A549 (cell line): ENCODE measurements around the gene STBD1. TPM values are rescaled to one million over a fixed set of nuclear protein-coding genes. Genes with fewer than 3 reads are reported as not detected.

Experiments used
- ATAC-seq, 2 experiments: fragments of 200-7000 bp in 1 of 2; fragments of >200 bp in 1 of 2; cut with Nextera tagmentation in 1 of 2; cut with Tn5 transposase in 1 of 2; 3 replicates each; pipeline versions ENCODE4 v1.8.0 to v1.9.1; 2018 to 2020; ENCODE audit warnings: mild to moderate bottlenecking in 1 of 2, moderate library complexity in 1 of 2
- CTCF ChIA-PET: fragments of 300-600 bp; sonication (Branson Sonifier 250); formaldehyde crosslinking; extraction: SDS; loops from one replicate; lab custom pipeline; 2021; ENCODE audit warnings: antibody characterized with exemption, inconsistent platforms; lab: Yijun Ruan, JAX
- POLR2A ChIA-PET: fragments of 350-600 bp; formaldehyde crosslinking; extraction: SDS; loops from one replicate; lab custom pipeline; 2021; ENCODE audit warnings: antibody characterized with exemption, inconsistent platforms; lab: Yijun Ruan, JAX
- DNase-seq, 2 experiments: peaks; one replicate each; pipeline versions ENCODE4 v3.0.0 to v3.0.0-alpha.2; 2011 to 2016; ENCODE audit warnings: low read depth in 1 of 2, low spot score in 1 of 2
- FAIRE-seq: peaks from 2 replicates; lab custom pipeline; 2011; peaks lifted over from hg19 to GRCh38; lab: Jason Lieb, UNC
- H3K27ac ChIP-seq, 2 experiments: fragments of >200 bp; sonication (Bioruptor Twin); formaldehyde crosslinking; 3 replicates each; pipeline ENCODE4 v1.5.1; 2016 to 2017
- H3K4me1 ChIP-seq: fragments of >200 bp; sonication (Bioruptor Twin); formaldehyde crosslinking; 3 replicates; pipeline ENCODE4 v1.6.1; 2016
- H3K4me2 ChIP-seq: fragments of >200 bp; sonication (Bioruptor Twin); formaldehyde crosslinking; 3 replicates; pipeline ENCODE4 v1.6.1; 2016
- H3K4me3 ChIP-seq: fragments of >200 bp; sonication (Bioruptor Twin); formaldehyde crosslinking; 3 replicates; pipeline ENCODE4 v1.5.1; 2016
- H3K9me3 ChIP-seq: fragments of >200 bp; sonication (Bioruptor Twin); formaldehyde crosslinking; 3 replicates; pipeline ENCODE4 v1.6.1; 2016
- CHD4 ChIP-seq: fragments of 200-600 bp; sonication (generic); IDR thresholded peaks from 2 replicates; pipeline ENCODE4 v1.6.1; 2016; ENCODE audit warnings: antibody characterized with exemption, mild to moderate bottlenecking, borderline replicate concordance
- E2F6 ChIP-seq: IDR thresholded peaks from 2 replicates; pipeline ENCODE4 v1.6.1; 2012; ENCODE audit warnings: low read depth, borderline replicate concordance
- EHMT2 ChIP-seq: fragments of 200-600 bp; sonication (generic); IDR thresholded peaks from 2 replicates; pipeline ENCODE4 v1.6.1; 2016; ENCODE audit warnings: antibody characterized with exemption, low read depth, mild to moderate bottlenecking, moderate library complexity
- ELK1 ChIP-seq: fragments of 150-350 bp; IDR thresholded peaks from 2 replicates; pipeline ENCODE4 v1.6.1; 2014; ENCODE audit warnings: low read depth, mild to moderate bottlenecking, low read length
- FOSB ChIP-seq: fragments of 250-450 bp; sonication (Bioruptor Pico); IDR thresholded peaks from 2 replicates; pipeline ENCODE4 v1.5.0; 2020; ENCODE audit warnings: mild to moderate bottlenecking, moderate library complexity
- FOSL2 ChIP-seq, 2 experiments: fragments of 450-650 bp in 1 of 2; fragments of >200 bp in 1 of 2; sonication (Bioruptor Twin) in 1 of 2; formaldehyde crosslinking; IDR thresholded peaks; 2 replicates each; pipeline versions ENCODE4 v1.5.0 to v1.6.1; 2016 to 2020; ENCODE audit warnings: mild to moderate bottlenecking in 1 of 2, moderate library complexity in 1 of 2
- GATA3 ChIP-seq: IDR thresholded peaks from 2 replicates; pipeline ENCODE4 v1.6.1; 2012; ENCODE audit warnings: borderline replicate concordance
- HDAC2 ChIP-seq: fragments of 200-600 bp; sonication (generic); IDR thresholded peaks from 2 replicates; pipeline ENCODE4 v1.6.1; 2016
- HES2 ChIP-seq: fragments of >200 bp; sonication (Bioruptor Twin); formaldehyde crosslinking; IDR thresholded peaks from 2 replicates; pipeline ENCODE4 v1.6.1; 2016
- HMGXB4 ChIP-seq: fragments of 250-450 bp; sonication (Bioruptor Pico); IDR thresholded peaks from 2 replicates; pipeline ENCODE4 v1.5.0; 2021; ENCODE audit warnings: mild to moderate bottlenecking, moderate library complexity, borderline replicate concordance
- HOXB13 ChIP-seq: fragments of 250-450 bp; sonication (Bioruptor Pico); IDR thresholded peaks from 2 replicates; pipeline ENCODE4 v1.5.0; 2020; ENCODE audit warnings: low read depth, mild to moderate bottlenecking, moderate library complexity
- HOXB5 ChIP-seq: fragments of 250-450 bp; sonication (Bioruptor Pico); IDR thresholded peaks from 2 replicates; pipeline ENCODE4 v1.5.0; 2020; ENCODE audit warnings: mild to moderate bottlenecking, moderate library complexity
- JUNB ChIP-seq: fragments of >200 bp; sonication (Bioruptor Twin); formaldehyde crosslinking; IDR thresholded peaks from 2 replicates; pipeline ENCODE4 v1.6.1; 2016
- KDM5A ChIP-seq: fragments of 200-600 bp; sonication (generic); IDR thresholded peaks from 2 replicates; pipeline ENCODE4 v1.6.1; 2016; ENCODE audit warnings: antibody characterized with exemption, mild to moderate bottlenecking
- MAX ChIP-seq: IDR thresholded peaks from 2 replicates; pipeline ENCODE4 v1.6.1; 2012
- MAZ ChIP-seq: fragments of 150-350 bp; IDR thresholded peaks from 2 replicates; pipeline ENCODE4 v1.6.1; 2014; ENCODE audit warnings: antibody characterized with exemption, low read depth, low read length, borderline replicate concordance
- NR3C1 ChIP-seq: fragments of >200 bp; sonication (Bioruptor Twin); formaldehyde crosslinking; IDR thresholded peaks from 3 replicates; pipeline ENCODE4 v1.6.1; 2017
- PBX3 ChIP-seq: IDR thresholded peaks from 2 replicates; pipeline ENCODE4 v1.6.1; 2012
- POLR2AphosphoS2 ChIP-seq: conservative IDR thresholded peaks from 2 replicates; pipeline ENCODE4 v1.6.1; 2012; ENCODE audit warnings: low read length, improper control_type of control experiment, inconsistent platforms
- REST ChIP-seq: fragments of 200-600 bp; sonication (generic); IDR thresholded peaks from 2 replicates; pipeline ENCODE4 v1.6.1; 2016; ENCODE audit warnings: antibody characterized with exemption, mild to moderate bottlenecking, moderate library complexity
- SMC3 ChIP-seq: fragments of >200 bp; sonication (Bioruptor Twin); formaldehyde crosslinking; IDR thresholded peaks from 3 replicates; pipeline ENCODE4 v1.6.1; 2018; ENCODE audit warnings: inconsistent platforms
- TP53 ChIP-seq: fragments of 250-450 bp; sonication (Bioruptor Pico); IDR thresholded peaks from 2 replicates; pipeline ENCODE4 v1.5.0; 2021; ENCODE audit warnings: mild to moderate bottlenecking, moderate library complexity
- ZC3H11A ChIP-seq: fragments of 450-650 bp; IDR thresholded peaks from 2 replicates; pipeline ENCODE4 v1.6.1; 2014; ENCODE audit warnings: antibody characterized with exemption, mild to moderate bottlenecking
- ZFP36 ChIP-seq: fragments of 450-650 bp; IDR thresholded peaks from 2 replicates; pipeline ENCODE4 v1.6.1; 2014; ENCODE audit warnings: borderline replicate concordance; ENCODE audit not compliant: partially characterized antibody
- WGBS: methylation state at CpG from one replicate; pipeline ENCODE4 v1.1.6; 2017; ENCODE audit errors: missing lambda C conversion rate; 5-methylcytosine and 5-hydroxymethylcytosine counted together
- polyA plus RNA-seq, 4 experiments: library from polyadenylated mRNA; depleted of rRNA in 3 of 4; stranded (reverse); fragments of >200 nt; fragmentation: RNase III in 1 of 4; extraction: RNeasy Plus Mini Kit Qiagen cat#74134 plus additional on column Dnase treatment in 1 of 4; gene quantifications; 2 replicates in 3 of 4; 3 replicates in 1 of 4; pipeline ENCODE4 v1.2.3, GENCODE V29; 2011 to 2017

The STBD1 gene
- polyA plus RNA-seq, 2 of the 4 experiments (the other 2 are of a cell fraction), result 1.3 to 6.4 TPM

GRCh38 chr4:76265631-76266218, 40.8 kb upstream of the STBD1 start (continued):
- TF ChIP-seq ELK1 (no peak), E2F6 (no peak), EHMT2 (no peak)

GRCh38 chr4:76266627-76267026, 39.9 kb upstream of the STBD1 start:
- no peaks in the 10 kb centered on the region for H3K4me1 ChIP-seq
- ATAC-seq, result no peak
- TF ChIP-seq CHD4, result no peak
- no peak for TF ChIP-seq MAX
- TF ChIP-seq HOXB5 (CRISPR knock-in tag), result no peak
- no peak for TF ChIP-seq HOXB13 (CRISPR knock-in tag)
- TF ChIP-seq HMGXB4 (CRISPR knock-in tag), result no peak
- no peak for TF ChIP-seq ZFP36
- no peak for TF ChIP-seq HES2
- no peak for TF ChIP-seq FOSL2 (IDR thresholded peaks at IDR 0.05)
- TF ChIP-seq FOSL2 (CRISPR knock-in tag; IDR thresholded peaks at IDR 0.05), result no peak
- no peak for TF ChIP-seq POLR2AphosphoS2
- no peak for TF ChIP-seq ELK1
- TF ChIP-seq, all 56 proteins: peak for 0
- Histone ChIP-seq H3K4me3 (no peak overlapping the region), H3K9me3 (no peaks in the 10 kb centered on the region), H3K27ac (no peak overlapping the region), H3K4me2 (no peak overlapping the region)
- POLR2A ChIA-PET, result no interaction called here
- FAIRE-seq (no peak), DNase-seq (no peak)
- CTCF ChIA-PET, result no interaction called here
- 28% methylated on average over 3 of the region's 3 CpGs for WGBS

GRCh38 chr4:76267811-76268210, 38.7 kb upstream of the STBD1 start:
- H3K4me1 ChIP-seq, result no peaks in the 10 kb centered on the region
- 78% methylated on average over 6 of the region's 6 CpGs for WGBS
- ATAC-seq (no peak), FAIRE-seq (no peak), DNase-seq (no peak)
- POLR2A ChIA-PET, result no interaction called here
- H3K4me2 ChIP-seq, result no peak overlapping the region
- H3K4me3 ChIP-seq, result no peak overlapping the region
- TF ChIP-seq FOSB (CRISPR knock-in tag), result no peak
- no peak for TF ChIP-seq HOXB13 (CRISPR knock-in tag)
- no peak for TF ChIP-seq MAZ
- no peak for TF ChIP-seq HES2
- TF ChIP-seq FOSL2 (IDR thresholded peaks at IDR 0.05), result no peak
- TF ChIP-seq FOSL2 (CRISPR knock-in tag; IDR thresholded peaks at IDR 0.05), result no peak
- TF ChIP-seq ZC3H11A, result no peak
- TF ChIP-seq SMC3, result no peak
- TF ChIP-seq GATA3, result no peak
- TF ChIP-seq TP53 (CRISPR knock-in tag), result no peak
- no peak for TF ChIP-seq HDAC2
- no peak for TF ChIP-seq NR3C1
- no peak for TF ChIP-seq KDM5A
- no peak for TF ChIP-seq REST
- no peak for TF ChIP-seq PBX3
- no peak for TF ChIP-seq JUNB
- CTCF ChIA-PET, result no interaction called here
- no peak overlapping the region for H3K27ac ChIP-seq
- no peaks in the 10 kb centered on the region for H3K9me3 ChIP-seq
